Mammary epithelial cell (primary cell): ENCODE data around the gene GANAB.

ENCODE experiments used
- EZH2 ChIP-seq: IDR thresholded peaks from 2 replicates; pipeline ENCODE4 v1.6.1; 2012; ENCODE audit warnings: low read length, inconsistent platforms, borderline replicate concordance
- TF ChIP-seq, protein P1 (sequence below), 2 donors: IDR thresholded peaks in 1 of 2; conservative IDR thresholded peaks in 1 of 2; 2 replicates each; pipeline ENCODE4 v1.5.1; 2011 to 2012; ENCODE audit warnings: inconsistent platforms in 2 of 2, low read length in 2 of 2, mild to moderate bottlenecking in 2 of 2, control low read depth in 1 of 2, low read depth in 1 of 2; ENCODE audit not compliant: insufficient read depth in 1 of 2; ENCODE audit errors: extremely low read depth in 1 of 2

GRCh38 chr11:62605467-62605866, 40.9 kb downstream of the GANAB start:
- TF ChIP-seq, protein P1, sequence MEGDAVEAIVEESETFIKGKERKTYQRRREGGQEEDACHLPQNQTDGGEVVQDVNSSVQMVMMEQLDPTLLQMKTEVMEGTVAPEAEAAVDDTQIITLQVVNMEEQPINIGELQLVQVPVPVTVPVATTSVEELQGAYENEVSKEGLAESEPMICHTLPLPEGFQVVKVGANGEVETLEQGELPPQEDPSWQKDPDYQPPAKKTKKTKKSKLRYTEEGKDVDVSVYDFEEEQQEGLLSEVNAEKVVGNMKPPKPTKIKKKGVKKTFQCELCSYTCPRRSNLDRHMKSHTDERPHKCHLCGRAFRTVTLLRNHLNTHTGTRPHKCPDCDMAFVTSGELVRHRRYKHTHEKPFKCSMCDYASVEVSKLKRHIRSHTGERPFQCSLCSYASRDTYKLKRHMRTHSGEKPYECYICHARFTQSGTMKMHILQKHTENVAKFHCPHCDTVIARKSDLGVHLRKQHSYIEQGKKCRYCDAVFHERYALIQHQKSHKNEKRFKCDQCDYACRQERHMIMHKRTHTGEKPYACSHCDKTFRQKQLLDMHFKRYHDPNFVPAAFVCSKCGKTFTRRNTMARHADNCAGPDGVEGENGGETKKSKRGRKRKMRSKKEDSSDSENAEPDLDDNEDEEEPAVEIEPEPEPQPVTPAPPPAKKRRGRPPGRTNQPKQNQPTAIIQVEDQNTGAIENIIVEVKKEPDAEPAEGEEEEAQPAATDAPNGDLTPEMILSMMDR (conservative IDR thresholded peaks at IDR 0.05 in 1 of 2, IDR thresholded peaks at IDR 0.05 in 1 of 2; ENCODE audit: extremely low read depth in 1 of 2, insufficient read depth in 1 of 2, low read depth in 1 of 2, low read length in 2 of 2): no peak
- no peak for TF ChIP-seq EZH2
